KBM-7 (cell line): ENCODE data around the gene RNFT1.
"Not testable (repeated sequence)": the region's sequence is repeated elsewhere in the genome, so short reads cannot be mapped to it uniquely, and the experiment has no call there.

Experiments
- DNase-seq: peaks from one replicate; pipeline ENCODE4 v3.0.0-alpha.2; 2015
- in situ Hi-C: fragments of 300-500 bp; cut with MboI; formaldehyde crosslinking; loops from 2 replicates; pipeline ENCODE4 v1.14.3; 2020; ENCODE audit warnings: low sequenced_read_pairs, low pct_unique_long_range_greater_than_20kb, mixed read lengths

The RNFT1 gene

DNA sequence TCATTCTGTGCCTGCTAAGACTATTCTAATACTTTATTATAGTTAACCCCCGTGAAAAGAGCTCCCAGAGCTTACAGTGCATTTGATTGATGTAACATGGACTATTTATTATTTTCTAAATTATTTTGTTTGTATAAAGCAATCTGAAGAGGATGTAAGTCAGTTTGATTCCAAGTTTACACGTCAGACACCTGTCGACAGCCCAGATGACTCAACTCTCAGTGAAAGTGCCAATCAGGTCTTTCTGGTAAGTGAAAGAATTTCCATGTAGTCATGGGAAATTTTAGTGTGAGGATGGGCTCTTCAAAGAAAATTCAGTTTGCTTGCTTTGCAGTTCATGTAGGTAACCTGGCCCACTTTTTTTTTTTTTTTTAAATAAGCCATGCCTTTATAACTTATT lies 23.8 kb downstream of the RNFT1 start:
- DNase-seq, in situ Hi-C loops: not testable (repeated sequence)

DNA sequence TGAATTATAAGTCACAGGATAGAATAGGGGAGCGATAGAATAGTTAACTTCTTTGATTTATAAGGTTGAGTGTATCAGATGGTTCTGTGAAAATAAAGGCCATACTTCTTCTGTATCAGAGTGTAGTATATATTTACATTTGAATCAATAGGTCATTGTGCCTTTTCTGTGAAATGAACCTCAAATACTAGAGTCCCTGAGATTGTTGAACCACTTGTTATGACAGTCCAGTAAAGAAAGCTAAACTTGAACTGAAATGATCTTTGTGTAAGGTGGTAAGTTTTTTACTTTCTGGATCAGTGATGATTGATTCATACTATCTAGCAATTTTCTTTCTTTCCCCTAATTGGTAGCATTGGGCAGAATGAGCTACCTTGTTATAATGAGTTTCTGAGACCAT lies 31.2 kb downstream of the RNFT1 start:
- DNase-seq, in situ Hi-C loops: not testable (repeated sequence)

DNA sequence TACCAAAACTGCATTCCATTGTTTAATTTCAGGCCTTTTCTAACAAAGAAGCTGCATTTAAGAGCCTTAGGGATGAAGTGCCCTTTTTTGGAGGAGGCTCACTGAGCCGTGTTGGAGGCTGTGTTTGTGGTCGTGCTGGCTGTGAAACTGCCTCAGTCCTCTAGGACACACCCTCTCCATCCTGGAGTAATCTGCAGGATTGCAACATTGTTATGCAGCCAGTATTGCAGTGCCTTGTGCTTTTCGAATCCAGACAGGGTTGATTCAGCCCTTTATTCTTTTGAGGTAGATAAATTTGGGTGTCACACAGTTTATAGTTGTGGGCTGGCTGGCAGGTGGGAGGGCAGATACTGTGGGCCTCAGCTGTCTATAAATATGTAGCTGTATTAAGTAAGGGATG lies 33.8 kb downstream of the RNFT1 start:
- in situ Hi-C loops, DNase-seq: not testable (repeated sequence)

DNA sequence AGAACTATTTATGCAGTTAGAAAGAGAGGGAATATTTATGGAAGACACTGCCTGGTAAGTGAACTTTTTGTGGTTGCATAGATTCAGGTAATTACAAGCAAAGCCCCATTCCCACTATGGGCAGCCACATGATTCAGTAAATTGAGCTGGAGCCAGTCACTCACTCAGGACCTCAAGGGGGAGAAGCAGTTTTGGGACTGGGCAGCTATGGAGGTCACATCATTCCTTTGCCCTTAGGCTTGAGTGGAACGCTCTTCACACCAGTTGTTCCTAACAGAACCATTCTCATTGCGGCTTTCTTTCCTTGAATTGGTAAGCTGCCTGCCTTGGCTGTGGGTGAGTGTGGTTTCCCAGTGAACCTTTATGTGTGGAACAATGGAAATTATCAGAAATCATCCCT lies 34.4 kb downstream of the RNFT1 start:
- not testable (repeated sequence) for DNase-seq

DNA sequence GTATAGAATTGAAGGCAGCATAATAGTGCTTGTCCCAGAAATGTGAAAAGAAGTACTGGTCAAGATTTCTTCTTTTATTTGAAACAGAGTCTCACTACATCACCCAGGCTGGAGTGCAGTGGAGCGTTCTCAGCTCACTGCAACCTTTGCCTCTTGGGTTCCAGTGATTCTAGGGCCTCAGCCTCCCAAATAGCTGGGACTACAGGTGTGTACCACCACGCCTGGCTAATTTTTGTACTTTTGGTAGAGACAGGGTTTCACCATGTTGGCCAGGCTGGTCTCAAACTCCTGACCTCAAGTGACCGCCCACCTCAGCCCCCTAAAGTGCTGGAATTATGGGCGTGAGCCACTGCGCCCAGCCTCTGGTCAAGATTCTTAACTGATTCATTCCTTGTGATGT lies 43.9 kb downstream of the RNFT1 start:
- not testable (repeated sequence) for DNase-seq
- in situ Hi-C loops, result loop anchor here (25.0 kb wide), 1 partner anchor 142 kb away; no protein-coding TSS in a partner anchor

More for the DNA sequence above, 34.4 kb downstream of the RNFT1 start:
- in situ Hi-C loops, result not testable (repeated sequence)

DNA sequence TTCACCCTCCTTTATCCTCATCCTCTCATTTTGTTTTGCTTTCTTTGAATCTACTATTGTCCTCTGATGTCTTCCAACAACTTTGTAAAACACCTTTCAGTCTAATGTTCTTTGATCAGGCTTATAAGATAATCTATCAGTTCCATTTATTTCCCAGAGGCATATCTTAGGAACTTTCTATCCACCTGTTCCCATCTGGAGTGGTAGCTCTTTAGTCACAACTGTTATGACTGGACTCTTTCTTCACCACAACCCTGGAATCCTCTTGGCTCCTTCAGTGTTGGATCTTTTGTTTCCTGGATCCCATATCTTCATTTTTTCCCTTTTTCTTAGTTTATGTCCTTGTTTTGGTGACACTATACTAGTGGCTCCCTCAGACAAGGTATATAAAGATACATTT lies 48.1 kb downstream of the RNFT1 start:
- in situ Hi-C loops, result loop anchor here (25.0 kb wide), 1 partner anchor 146 kb away; no protein-coding TSS in a partner anchor
- DNase-seq, result no peak

DNA sequence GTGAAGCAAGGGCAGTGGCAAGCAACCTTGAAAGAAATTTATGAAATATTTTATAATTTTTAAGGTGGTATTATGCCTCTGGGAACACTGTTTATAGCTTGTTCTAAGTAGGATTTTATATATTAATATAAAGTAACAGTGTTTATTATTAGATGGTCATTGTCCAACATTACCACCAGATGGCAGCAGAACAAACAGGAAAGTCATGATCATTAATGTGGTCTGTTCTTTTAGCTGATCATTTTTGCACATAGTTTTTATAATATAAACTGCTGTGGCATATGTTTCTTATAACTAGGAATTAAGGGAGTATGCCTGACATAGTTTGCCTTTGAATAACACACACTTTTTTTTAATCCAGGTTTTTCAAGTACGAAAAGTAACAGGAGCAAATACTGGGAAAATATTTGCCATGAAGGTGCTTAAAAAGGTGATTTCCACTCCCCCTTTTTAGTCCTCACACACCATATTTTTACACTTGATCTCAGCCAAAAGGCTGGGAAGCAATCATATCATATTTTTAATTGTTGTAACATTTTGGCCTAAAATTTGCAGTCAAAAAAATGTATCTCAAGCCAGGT lies 50.2 kb downstream of the RNFT1 start:
- in situ Hi-C loops, result loop anchor here (25.0 kb wide), 1 partner anchor 148 kb away; no protein-coding TSS in a partner anchor

GRCh38 chr17:59907467-59907866 lies 57.1 kb downstream of the RNFT1 start:
- in situ Hi-C loops, result loop anchor here (25.0 kb wide), 1 partner anchor 155 kb away; no protein-coding TSS in a partner anchor

More for the DNA sequence above, 50.2 kb downstream of the RNFT1 start:
- DNase-seq, result peak; percentile 28

DNA sequence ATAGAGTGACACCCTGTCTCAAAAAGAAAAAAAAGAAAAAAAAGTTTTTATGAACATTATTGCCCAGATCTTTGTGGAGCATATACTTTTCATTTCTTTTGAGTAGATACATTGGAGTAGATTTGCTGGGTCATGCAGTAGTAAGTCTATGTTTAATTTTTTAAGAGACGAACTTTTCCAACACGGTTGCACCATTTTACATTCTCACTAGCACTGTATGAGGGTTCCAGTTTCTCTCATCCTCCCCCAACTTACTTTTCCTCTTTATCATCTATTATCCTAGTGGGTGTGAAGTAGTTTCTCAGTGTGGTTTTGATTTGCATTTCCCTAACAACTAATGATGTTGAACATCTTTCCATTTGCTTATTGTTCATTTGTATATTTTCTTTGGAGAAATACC lies 61.1 kb downstream of the RNFT1 start:
- in situ Hi-C loops, result loop anchor here (25.0 kb wide), 1 partner anchor 159 kb away; no protein-coding TSS in a partner anchor
- DNase-seq, result no peak

More at GRCh38 chr17:59907467-59907866, 57.1 kb downstream of the RNFT1 start:
- DNase-seq, result no peak
